Hepatocyte (in vitro differentiated cells): ENCODE results near the gene ADH5. TPM values are rescaled to one million over a fixed set of nuclear protein-coding genes. Genes with fewer than 3 reads are reported as not detected.
"Not testable (repeated sequence)": the region's sequence is repeated elsewhere in the genome, so short reads cannot be mapped to it uniquely, and the experiment has no call there.

Source experiments
- DNase-seq: peaks from one replicate; pipeline ENCODE4 v3.0.0-alpha.2; 2016; ENCODE audit warnings: low spot score
- H2AFZ ChIP-seq: fragments of 200-600 bp; sonication (generic); 2 replicates; pipeline ENCODE4 v1.6.0; 2016; ENCODE audit warnings: antibody characterized with exemption, mild to moderate bottlenecking
- H3K27ac ChIP-seq: fragments of 200-600 bp; sonication (generic); 2 replicates; pipeline ENCODE4 v1.5.1; 2016; ENCODE audit warnings: mild to moderate bottlenecking
- H3K27me3 ChIP-seq: fragments of 200-600 bp; sonication (generic); 2 replicates; pipeline ENCODE4 v1.6.1; 2016
- H3K36me3 ChIP-seq: fragments of 200-600 bp; sonication (generic); replicated peaks from 2 replicates; pipeline ENCODE4 v1.5.1; 2016; ENCODE audit warnings: low read depth; ENCODE audit not compliant: insufficient read depth
- H3K4me1 ChIP-seq: fragments of 200-600 bp; sonication (generic); 2 replicates; pipeline ENCODE4 v1.5.1; 2016; ENCODE audit warnings: mild to moderate bottlenecking, moderate library complexity; ENCODE audit not compliant: insufficient read depth
- H3K4me2 ChIP-seq: fragments of 200-600 bp; sonication (generic); 2 replicates; pipeline ENCODE4 v1.6.0; 2016
- H3K4me3 ChIP-seq: fragments of 200-600 bp; sonication (generic); 2 replicates; pipeline ENCODE4 v1.5.1; 2016; ENCODE audit warnings: mild to moderate bottlenecking
- H3K79me2 ChIP-seq: fragments of 200-600 bp; sonication (generic); 2 replicates; pipeline ENCODE4 v1.6.0; 2017; ENCODE audit warnings: mild to moderate bottlenecking
- H3K9me2 ChIP-seq: fragments of 200-600 bp; sonication (generic); replicated peaks from 2 replicates; pipeline ENCODE4 v1.6.0; 2017; ENCODE audit warnings: mild to moderate bottlenecking; ENCODE audit not compliant: insufficient read depth
- H3K9me3 ChIP-seq: fragments of 200-600 bp; sonication (generic); 2 replicates; pipeline ENCODE4 v1.5.1; 2016; ENCODE audit warnings: low read depth, mild to moderate bottlenecking
- H4K20me1 ChIP-seq: fragments of 200-600 bp; sonication (generic); 2 replicates; pipeline ENCODE4 v1.6.0; 2016; ENCODE audit warnings: mild to moderate bottlenecking; ENCODE audit not compliant: insufficient read depth, poor library complexity, severe bottlenecking
- CTCF ChIP-seq: fragments of 200-600 bp; sonication (generic); IDR thresholded peaks from 2 replicates; pipeline ENCODE4 v1.5.1; 2016; ENCODE audit warnings: antibody characterized with exemption, mild to moderate bottlenecking; ENCODE audit not compliant: poor library complexity
- EZH2 ChIP-seq: fragments of 200-600 bp; sonication (generic); IDR thresholded peaks from 2 replicates; pipeline ENCODE4 v1.6.1; 2016; ENCODE audit warnings: antibody characterized with exemption, mild to moderate bottlenecking, borderline replicate concordance
- EZH2phosphoT487 ChIP-seq: fragments of 200-600 bp; sonication (generic); IDR thresholded peaks from one replicate; pipeline ENCODE4 v1.6.1; 2018; ENCODE audit warnings: antibody characterized with exemption, mild to moderate bottlenecking, low read depth, moderate library complexity; ENCODE audit not compliant: unreplicated experiment, severe bottlenecking
- WGBS: methylation state at CpG from one replicate; pipeline ENCODE4 v1.1.6; 2016; ENCODE audit warnings: low lambda C conversion rate; ENCODE audit errors: missing lambda C conversion rate; 5-methylcytosine and 5-hydroxymethylcytosine counted together
- polyA plus RNA-seq: library from polyadenylated mRNA; unstranded; fragments of >200 nt; fragmentation: Nextera tagmentation; extraction: Ambion mirVana; gene quantifications from 2 replicates; pipeline ENCODE4 v1.2.1, GENCODE V29; 2016
- total RNA-seq: library from RNA; depleted of rRNA; stranded (reverse); fragments of >200 nt; gene quantifications from 2 replicates; pipeline ENCODE4 v1.2.3, GENCODE V29; 2014

ADH5 gene
- total and polyA plus RNA-seq, 2 experiments from 2014 or later: 149 to 200 TPM

- Histone ChIP-seq H3K4me2 (no peak overlapping the region), H3K9me2 (no peaks in the 10 kb centered on the region), H3K27me3 (no peaks in the 10 kb centered on the region), H3K36me3 (no peaks in the 10 kb centered on the region), H3K9me3 (no peaks in the 10 kb centered on the region), H4K20me1 (no peaks in the 10 kb centered on the region), H3K4me1 (no peaks in the 10 kb centered on the region), H2AFZ (no peak overlapping the region), H3K27ac (no peak overlapping the region), H3K4me3 (no peak overlapping the region), H3K79me2 (no peaks in the 10 kb centered on the region)
- peak; percentile 47 for TF ChIP-seq CTCF
- no peak for TF ChIP-seq EZH2phosphoT487
- TF ChIP-seq EZH2: no peak
- WGBS: 53% methylated on average over 9 of the region's 9 CpGs
- DNase-seq: peak; percentile 22
Measured at GRCh38 chr4:99117876-99118693, 29.5 kb upstream of the ADH5 start.

- not testable (repeated sequence) for H2AFZ ChIP-seq, DNase-seq, H3K9me3 ChIP-seq, H3K4me2 ChIP-seq, H4K20me1 ChIP-seq, H3K9me2 ChIP-seq, H3K4me1 ChIP-seq, H3K27me3 ChIP-seq, H3K4me3 ChIP-seq, H3K27ac ChIP-seq, H3K36me3 ChIP-seq, H3K79me2 ChIP-seq
- WGBS: 91% methylated on average over 29 of the region's 29 CpGs
Measured at GRCh38 chr4:99117122-99117841, 28.7 kb upstream of the ADH5 start.

- WGBS: 89% methylated on average over 12 of the region's 12 CpGs
- not testable (repeated sequence) for H3K9me3 ChIP-seq, H3K9me2 ChIP-seq, H3K4me1 ChIP-seq, H3K36me3 ChIP-seq, H2AFZ ChIP-seq, H4K20me1 ChIP-seq, H3K4me3 ChIP-seq, H3K27me3 ChIP-seq, H3K79me2 ChIP-seq, DNase-seq, H3K27ac ChIP-seq, H3K4me2 ChIP-seq
Measured at GRCh38 chr4:99109286-99109685, 20.7 kb upstream of the ADH5 start.

- WGBS: 83% methylated on average over 1 of the region's 1 CpG
- Histone ChIP-seq H3K4me1 (no peaks in the 10 kb centered on the region), H3K27me3 (no peaks in the 10 kb centered on the region), H3K4me2 (no peak overlapping the region), H3K9me3 (no peaks in the 10 kb centered on the region), H3K27ac (no peak overlapping the region), H3K36me3 (no peaks in the 10 kb centered on the region), H3K4me3 (no peak overlapping the region), H4K20me1 (no peaks in the 10 kb centered on the region), H3K79me2 (no peaks in the 10 kb centered on the region), H2AFZ (no peak overlapping the region), H3K9me2 (no peaks in the 10 kb centered on the region)
- no peak for DNase-seq
- TF ChIP-seq EZH2phosphoT487 (no peak), EZH2 (no peak), CTCF (no peak)
Measured at GRCh38 chr4:99104153-99104552, 15.6 kb upstream of the ADH5 start.
